Liver (tissue), 3 donors: ENCODE measurements around the gene LHFPL2.

Source experiments
- EGR1 ChIP-seq, 2 donors: IDR thresholded peaks; 2 replicates each; pipeline ENCODE4 v1.6.1; 2016 to 2018; ENCODE audit warnings: antibody characterized with exemption in 2 of 2, low read depth in 2 of 2
- FOXA1 ChIP-seq: IDR thresholded peaks from 2 replicates; pipeline ENCODE4 v1.6.1; 2016; ENCODE audit warnings: antibody characterized with exemption
- HNF4A ChIP-seq, 2 donors: conservative IDR thresholded peaks; 2 replicates each; pipeline ENCODE4 v1.6.1; 2016; ENCODE audit warnings: antibody characterized with exemption in 2 of 2, mild to moderate bottlenecking in 2 of 2
- JUND ChIP-seq, 2 donors: IDR thresholded peaks; 2 replicates each; pipeline ENCODE4 v1.6.1; 2016; ENCODE audit warnings: antibody characterized with exemption in 2 of 2
- RAD21 ChIP-seq, 2 donors: IDR thresholded peaks; 2 replicates each; pipeline ENCODE4 v1.6.1; 2016; ENCODE audit warnings: antibody characterized with exemption in 2 of 2, mild to moderate bottlenecking in 2 of 2
- RXRA ChIP-seq, 2 donors: IDR thresholded peaks; 2 replicates each; pipeline ENCODE4 v1.6.1; 2017 to 2018; ENCODE audit warnings: antibody characterized with exemption in 2 of 2, mild to moderate bottlenecking in 1 of 2
- SP1 ChIP-seq: IDR thresholded peaks from 2 replicates; pipeline ENCODE4 v1.6.1; 2018; ENCODE audit warnings: antibody characterized with exemption, mild to moderate bottlenecking
- TAF1 ChIP-seq: conservative IDR thresholded peaks from 2 replicates; pipeline ENCODE4 v1.6.1; 2016; ENCODE audit warnings: antibody characterized with exemption, mild to moderate bottlenecking
- YY1 ChIP-seq: IDR thresholded peaks from 2 replicates; pipeline ENCODE4 v1.6.1; 2016; ENCODE audit warnings: antibody characterized with exemption, mild to moderate bottlenecking
- TF ChIP-seq, protein P1 (sequence below): fragments of 150-350 bp; IDR thresholded peaks from 2 replicates; pipeline ENCODE4 v1.5.1; 2017; ENCODE audit warnings: improper control_type of control experiment, low read depth, low read length; ENCODE audit not compliant: missing input control
- TF ChIP-seq, protein P2 (sequence below): IDR thresholded peaks from 2 replicates; pipeline ENCODE4 v1.6.1; 2016; ENCODE audit warnings: antibody characterized with exemption, mild to moderate bottlenecking
- TF ChIP-seq, protein P3 (sequence below): IDR thresholded peaks from 2 replicates; pipeline ENCODE4 v1.6.1; 2016; ENCODE audit warnings: antibody characterized with exemption
- TF ChIP-seq, protein P4 (sequence below): IDR thresholded peaks from 2 replicates; pipeline ENCODE4 v1.6.1; 2016; ENCODE audit warnings: antibody characterized with exemption
- TF ChIP-seq, protein P5 (sequence below): IDR thresholded peaks from 2 replicates; pipeline ENCODE4 v1.6.1; 2016; ENCODE audit warnings: antibody characterized with exemption
- donor health status: healthy.
- donor health status: healthy.

DNA sequence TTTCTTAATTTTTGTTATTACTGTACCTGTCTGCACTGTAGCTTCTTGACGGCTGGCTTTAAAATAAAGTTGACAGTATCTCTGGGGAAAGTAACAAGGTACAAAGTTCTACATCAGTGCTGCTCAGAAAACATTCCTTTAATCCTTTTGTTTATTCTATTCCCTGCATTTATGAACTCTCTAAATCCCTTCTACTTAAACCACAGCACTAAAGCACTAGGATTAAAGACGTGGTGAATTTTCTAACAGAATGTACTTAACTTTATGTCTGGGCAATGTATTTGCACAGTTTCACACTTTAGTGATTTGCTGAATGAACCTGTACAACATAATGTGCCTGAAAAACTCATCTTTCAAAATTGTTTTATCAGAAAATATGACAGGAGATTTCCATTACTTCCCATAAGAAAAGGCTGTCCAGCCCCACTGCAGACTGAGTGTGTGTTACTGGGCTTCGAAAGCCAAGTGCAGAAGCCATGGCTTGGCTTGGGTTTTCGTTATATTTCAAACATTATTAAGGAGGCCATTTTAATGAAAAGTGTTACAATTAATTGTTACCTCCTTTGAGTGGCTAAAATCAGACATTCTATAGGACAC lies 43.8 kb downstream of the LHFPL2 start:
- TF ChIP-seq, protein P1, sequence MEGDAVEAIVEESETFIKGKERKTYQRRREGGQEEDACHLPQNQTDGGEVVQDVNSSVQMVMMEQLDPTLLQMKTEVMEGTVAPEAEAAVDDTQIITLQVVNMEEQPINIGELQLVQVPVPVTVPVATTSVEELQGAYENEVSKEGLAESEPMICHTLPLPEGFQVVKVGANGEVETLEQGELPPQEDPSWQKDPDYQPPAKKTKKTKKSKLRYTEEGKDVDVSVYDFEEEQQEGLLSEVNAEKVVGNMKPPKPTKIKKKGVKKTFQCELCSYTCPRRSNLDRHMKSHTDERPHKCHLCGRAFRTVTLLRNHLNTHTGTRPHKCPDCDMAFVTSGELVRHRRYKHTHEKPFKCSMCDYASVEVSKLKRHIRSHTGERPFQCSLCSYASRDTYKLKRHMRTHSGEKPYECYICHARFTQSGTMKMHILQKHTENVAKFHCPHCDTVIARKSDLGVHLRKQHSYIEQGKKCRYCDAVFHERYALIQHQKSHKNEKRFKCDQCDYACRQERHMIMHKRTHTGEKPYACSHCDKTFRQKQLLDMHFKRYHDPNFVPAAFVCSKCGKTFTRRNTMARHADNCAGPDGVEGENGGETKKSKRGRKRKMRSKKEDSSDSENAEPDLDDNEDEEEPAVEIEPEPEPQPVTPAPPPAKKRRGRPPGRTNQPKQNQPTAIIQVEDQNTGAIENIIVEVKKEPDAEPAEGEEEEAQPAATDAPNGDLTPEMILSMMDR, result no peak
- no peak for TF ChIP-seq JUND (IDR thresholded peaks at IDR 0.05)
- TF ChIP-seq, protein P2, sequence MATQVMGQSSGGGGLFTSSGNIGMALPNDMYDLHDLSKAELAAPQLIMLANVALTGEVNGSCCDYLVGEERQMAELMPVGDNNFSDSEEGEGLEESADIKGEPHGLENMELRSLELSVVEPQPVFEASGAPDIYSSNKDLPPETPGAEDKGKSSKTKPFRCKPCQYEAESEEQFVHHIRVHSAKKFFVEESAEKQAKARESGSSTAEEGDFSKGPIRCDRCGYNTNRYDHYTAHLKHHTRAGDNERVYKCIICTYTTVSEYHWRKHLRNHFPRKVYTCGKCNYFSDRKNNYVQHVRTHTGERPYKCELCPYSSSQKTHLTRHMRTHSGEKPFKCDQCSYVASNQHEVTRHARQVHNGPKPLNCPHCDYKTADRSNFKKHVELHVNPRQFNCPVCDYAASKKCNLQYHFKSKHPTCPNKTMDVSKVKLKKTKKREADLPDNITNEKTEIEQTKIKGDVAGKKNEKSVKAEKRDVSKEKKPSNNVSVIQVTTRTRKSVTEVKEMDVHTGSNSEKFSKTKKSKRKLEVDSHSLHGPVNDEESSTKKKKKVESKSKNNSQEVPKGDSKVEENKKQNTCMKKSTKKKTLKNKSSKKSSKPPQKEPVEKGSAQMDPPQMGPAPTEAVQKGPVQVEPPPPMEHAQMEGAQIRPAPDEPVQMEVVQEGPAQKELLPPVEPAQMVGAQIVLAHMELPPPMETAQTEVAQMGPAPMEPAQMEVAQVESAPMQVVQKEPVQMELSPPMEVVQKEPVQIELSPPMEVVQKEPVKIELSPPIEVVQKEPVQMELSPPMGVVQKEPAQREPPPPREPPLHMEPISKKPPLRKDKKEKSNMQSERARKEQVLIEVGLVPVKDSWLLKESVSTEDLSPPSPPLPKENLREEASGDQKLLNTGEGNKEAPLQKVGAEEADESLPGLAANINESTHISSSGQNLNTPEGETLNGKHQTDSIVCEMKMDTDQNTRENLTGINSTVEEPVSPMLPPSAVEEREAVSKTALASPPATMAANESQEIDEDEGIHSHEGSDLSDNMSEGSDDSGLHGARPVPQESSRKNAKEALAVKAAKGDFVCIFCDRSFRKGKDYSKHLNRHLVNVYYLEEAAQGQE, result no peak
- TF ChIP-seq, protein P3, sequence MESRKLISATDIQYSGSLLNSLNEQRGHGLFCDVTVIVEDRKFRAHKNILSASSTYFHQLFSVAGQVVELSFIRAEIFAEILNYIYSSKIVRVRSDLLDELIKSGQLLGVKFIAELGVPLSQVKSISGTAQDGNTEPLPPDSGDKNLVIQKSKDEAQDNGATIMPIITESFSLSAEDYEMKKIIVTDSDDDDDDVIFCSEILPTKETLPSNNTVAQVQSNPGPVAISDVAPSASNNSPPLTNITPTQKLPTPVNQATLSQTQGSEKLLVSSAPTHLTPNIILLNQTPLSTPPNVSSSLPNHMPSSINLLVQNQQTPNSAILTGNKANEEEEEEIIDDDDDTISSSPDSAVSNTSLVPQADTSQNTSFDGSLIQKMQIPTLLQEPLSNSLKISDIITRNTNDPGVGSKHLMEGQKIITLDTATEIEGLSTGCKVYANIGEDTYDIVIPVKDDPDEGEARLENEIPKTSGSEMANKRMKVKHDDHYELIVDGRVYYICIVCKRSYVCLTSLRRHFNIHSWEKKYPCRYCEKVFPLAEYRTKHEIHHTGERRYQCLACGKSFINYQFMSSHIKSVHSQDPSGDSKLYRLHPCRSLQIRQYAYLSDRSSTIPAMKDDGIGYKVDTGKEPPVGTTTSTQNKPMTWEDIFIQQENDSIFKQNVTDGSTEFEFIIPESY, result no peak
- TF ChIP-seq SP1, result no peak
- no peak for TF ChIP-seq RAD21 (IDR thresholded peaks at IDR 0.05)
- TF ChIP-seq RXRA (IDR thresholded peaks at IDR 0.05), result no peak
- TF ChIP-seq FOXA1, result no peak
- peak; percentile 20 to 36 for TF ChIP-seq HNF4A (conservative IDR thresholded peaks at IDR 0.05)
- TF ChIP-seq, protein P4, sequence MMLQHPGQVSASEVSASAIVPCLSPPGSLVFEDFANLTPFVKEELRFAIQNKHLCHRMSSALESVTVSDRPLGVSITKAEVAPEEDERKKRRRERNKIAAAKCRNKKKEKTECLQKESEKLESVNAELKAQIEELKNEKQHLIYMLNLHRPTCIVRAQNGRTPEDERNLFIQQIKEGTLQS, result no peak
- TF ChIP-seq TAF1, result no peak
- TF ChIP-seq, protein P5, sequence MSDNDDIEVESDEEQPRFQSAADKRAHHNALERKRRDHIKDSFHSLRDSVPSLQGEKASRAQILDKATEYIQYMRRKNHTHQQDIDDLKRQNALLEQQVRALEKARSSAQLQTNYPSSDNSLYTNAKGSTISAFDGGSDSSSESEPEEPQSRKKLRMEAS, result no peak
- TF ChIP-seq YY1, result no peak
- TF ChIP-seq EGR1 (IDR thresholded peaks at IDR 0.05; ENCODE audit: low read depth in 2 of 2), result no peak
